Inflammatory macrophage treated with lipopolysaccharide for 1 hour (primary cell): Measurements from ENCODE around the gene NEGR1.

Experiments used
- DNase-seq, 2 donors: peaks; one replicate each; pipeline ENCODE4 v3.0.0-alpha.2; 2020 to 2022

Gene NEGR1

GRCh38 chr1:72018562-72018961 is 263.8 kb downstream of the NEGR1 start:
- no peak for DNase-seq

- DNase-seq = no peak
Observed at GRCh38 chr1:72015006-72015405, 267.3 kb downstream of the NEGR1 start.

- DNase-seq = no peak
Observed at GRCh38 chr1:72013161-72013560, 269.2 kb downstream of the NEGR1 start.

- DNase-seq = no peak
Observed at GRCh38 chr1:72011721-72012120, 270.6 kb downstream of the NEGR1 start.

GRCh38 chr1:72010094-72010431 is 272.3 kb downstream of the NEGR1 start:
- no peak for DNase-seq

- no peak for DNase-seq
Observed at GRCh38 chr1:72009173-72010093, 272.9 kb downstream of the NEGR1 start.

- no peak for DNase-seq
Observed at GRCh38 chr1:72007312-72007711, 275.0 kb downstream of the NEGR1 start.

GRCh38 chr1:72006092-72006491 is 276.2 kb downstream of the NEGR1 start:
- no peak for DNase-seq

GRCh38 chr1:72003092-72003491 is 279.2 kb downstream of the NEGR1 start:
- no peak for DNase-seq

GRCh38 chr1:72000809-72001208 is 281.5 kb downstream of the NEGR1 start:
- no peak for DNase-seq

GRCh38 chr1:71994646-71995045 is 287.7 kb downstream of the NEGR1 start:
- DNase-seq = no peak

GRCh38 chr1:71987181-71987580 is 295.2 kb downstream of the NEGR1 start:
- DNase-seq = no peak

- no peak for DNase-seq
Observed at GRCh38 chr1:71986160-71986559, 296.2 kb downstream of the NEGR1 start.

GRCh38 chr1:71980556-71980955 is 301.8 kb downstream of the NEGR1 start:
- no peak for DNase-seq

GRCh38 chr1:71979882-71980281 is 302.5 kb downstream of the NEGR1 start:
- no peak for DNase-seq

- peak in 1 of 2 donors; percentile 6 for DNase-seq
Observed at GRCh38 chr1:71967670-71968069, 314.7 kb downstream of the NEGR1 start.

- no peak for DNase-seq
Observed at GRCh38 chr1:71964188-71964587, 318.2 kb downstream of the NEGR1 start.

GRCh38 chr1:71956613-71957285 is 325.6 kb downstream of the NEGR1 start:
- DNase-seq = no peak

- no peak for DNase-seq
Observed at GRCh38 chr1:71950579-71950978, 331.8 kb downstream of the NEGR1 start.

GRCh38 chr1:71949681-71950080 is 332.7 kb downstream of the NEGR1 start:
- peak in 1 of 2 donors; percentile 28 for DNase-seq

- no peak for DNase-seq
Observed at GRCh38 chr1:71948561-71948960, 333.8 kb downstream of the NEGR1 start.

GRCh38 chr1:71944006-71944405 is 338.3 kb downstream of the NEGR1 start:
- no peak for DNase-seq

- DNase-seq = no peak
Observed at GRCh38 chr1:71940261-71940660, 342.1 kb downstream of the NEGR1 start.

GRCh38 chr1:71930511-71930910 is 351.8 kb downstream of the NEGR1 start:
- no peak for DNase-seq
